CD4-positive, CD25-positive, alpha-beta regulatory T cell (primary cell): ENCODE data around the gene C6orf15. TPM values are rescaled to one million over a fixed set of nuclear protein-coding genes. Genes with fewer than 3 reads are reported as not detected.

Experiments used
- polyA plus RNA-seq, 4 donors: library from polyadenylated mRNA; unstranded; fragments of 300-500 nt; fragmentation: Illumina TruSeq; gene quantifications; one replicate each; pipeline ENCODE4 v1.2.3, GENCODE V29; 2021
- total RNA-seq: library from RNA; stranded (reverse); gene quantifications from one replicate; pipeline ENCODE4 v1.2.3, GENCODE V29; 2022

C6orf15 gene
- total and polyA plus RNA-seq, 5 donors from 2014 or later, result not detected

Other genes starting within 250 kb of the C6orf15 start
- 5.0 TPM for gene DDR1, start 228.1 kb downstream of the C6orf15 start, total RNA-seq
- 1 to 10 TPM; 1.2 to 3.5 (median 1.9) TPM for gene DDR1, start 228.1 kb downstream of the C6orf15 start, polyA plus RNA-seq
- gene GTF2H4, start 204.4 kb downstream of the C6orf15 start, total RNA-seq, result 15.5 TPM
- gene GTF2H4, start 204.4 kb downstream of the C6orf15 start, polyA plus RNA-seq, result 1 to 10 TPM; 6.8 to 7.8 (median 7.0) TPM
- gene VARS2, start 198.3 kb downstream of the C6orf15 start, total RNA-seq, result 19.8 TPM
- gene VARS2, start 198.3 kb downstream of the C6orf15 start, polyA plus RNA-seq, result 10 to 100 TPM; 12.9 to 20.7 (median 15.9) TPM
- not detected for gene SFTA2, start 180.4 kb downstream of the C6orf15 start, total RNA-seq
- gene SFTA2, start 180.4 kb downstream of the C6orf15 start, polyA plus RNA-seq, result under 1 TPM in 2 of 4 donors, not detected in 2; 0.25 to 0.32 TPM
- not detected for gene MUCL3, start 171.6 kb downstream of the C6orf15 start, total RNA-seq
- not detected for gene MUCL3, start 171.6 kb downstream of the C6orf15 start, polyA plus RNA-seq
- not detected for gene MUC21, start 128.9 kb downstream of the C6orf15 start, total RNA-seq
- gene MUC21, start 128.9 kb downstream of the C6orf15 start, polyA plus RNA-seq, result not detected
- not detected for gene MUC22, start 102.1 kb downstream of the C6orf15 start, total RNA-seq
- not detected for gene MUC22, start 102.1 kb downstream of the C6orf15 start, polyA plus RNA-seq
- gene PSORS1C1, start 2.2 kb upstream of the C6orf15 start, total RNA-seq, result not detected
- gene PSORS1C1, start 2.2 kb upstream of the C6orf15 start, polyA plus RNA-seq, result not detected
- not detected for gene CDSN, start 7.9 kb upstream of the C6orf15 start, total RNA-seq
- gene CDSN, start 7.9 kb upstream of the C6orf15 start, polyA plus RNA-seq, result not detected
- not detected for gene PSORS1C2, start 26.5 kb upstream of the C6orf15 start, total RNA-seq
- gene PSORS1C2, start 26.5 kb upstream of the C6orf15 start, polyA plus RNA-seq, result not detected
- 27.2 TPM for gene CCHCR1, start 45.2 kb upstream of the C6orf15 start, total RNA-seq
- gene CCHCR1, start 45.2 kb upstream of the C6orf15 start, polyA plus RNA-seq, result 1 to 10 TPM; 3.5 to 6.9 (median 6.2) TPM
- gene TCF19, start 46.0 kb upstream of the C6orf15 start, total RNA-seq, result 10.9 TPM
- 10 to 100 TPM in 2 of 4 donors, 1 to 10 TPM in 2; 8.3 to 13.3 (median 11.2) TPM for gene TCF19, start 46.0 kb upstream of the C6orf15 start, polyA plus RNA-seq
- not detected for gene POU5F1, start 58.1 kb upstream of the C6orf15 start, total RNA-seq
- gene POU5F1, start 58.1 kb upstream of the C6orf15 start, polyA plus RNA-seq, result under 1 TPM in 1 of 4 donors, not detected in 3; 0.27 TPM
- 2,142 TPM for gene HLA-C, start 159.5 kb upstream of the C6orf15 start, total RNA-seq
- gene HLA-C, start 159.5 kb upstream of the C6orf15 start, polyA plus RNA-seq, result 1,000 to 10,000 TPM; 1,832 to 3,568 (median 2,760) TPM
- 8,618 TPM for gene HLA-B, start 244.6 kb upstream of the C6orf15 start, total RNA-seq
- 1,000 to 10,000 TPM; 4,778 to 8,292 (median 6,791) TPM for gene HLA-B, start 244.6 kb upstream of the C6orf15 start, polyA plus RNA-seq